ENCODE data around the gene MTCH1.
"Not testable (repeated sequence)": the region's sequence is repeated elsewhere in the genome, so short reads cannot be mapped to it uniquely, and the experiment has no call there.

MTCH1 gene

GRCh38 chr6:36968266-36968977, 17.6 kb downstream of the MTCH1 start:
- no peak for DNase-seq

GRCh38 chr6:36967757-36968156, 18.2 kb downstream of the MTCH1 start:
- no peak for DNase-seq

GRCh38 chr6:36967301-36967700, 18.7 kb downstream of the MTCH1 start:
- no peak for DNase-seq

- DNase-seq, result no peak
Measured at GRCh38 chr6:36964908-36965307, 21.1 kb downstream of the MTCH1 start.

GRCh38 chr6:36964349-36964748, 21.6 kb downstream of the MTCH1 start:
- DNase-seq, result no peak

- no peak for DNase-seq
Measured at GRCh38 chr6:36963451-36964290, 22.3 kb downstream of the MTCH1 start.

- DNase-seq, result no peak
Measured at GRCh38 chr6:36962874-36963273, 23.1 kb downstream of the MTCH1 start.

GRCh38 chr6:36961441-36962435, 24.3 kb downstream of the MTCH1 start:
- no peak for DNase-seq

GRCh38 chr6:36959555-36960250, 26.3 kb downstream of the MTCH1 start:
- no peak for DNase-seq

GRCh38 chr6:36958775-36959554, 27.0 kb downstream of the MTCH1 start:
- DNase-seq, result no peak

GRCh38 chr6:36957773-36958271, 28.2 kb downstream of the MTCH1 start:
- no peak for DNase-seq

- DNase-seq, result no peak
Measured at GRCh38 chr6:36956446-36956820, 29.6 kb downstream of the MTCH1 start.

- no peak for DNase-seq
Measured at GRCh38 chr6:36955671-36956445, 30.1 kb downstream of the MTCH1 start.

GRCh38 chr6:36955136-36955535, 30.9 kb downstream of the MTCH1 start:
- DNase-seq, result no peak

GRCh38 chr6:36954262-36954931, 31.6 kb downstream of the MTCH1 start, which contains the start of gene PI16:
PI16 (plus strand) TSS chr6:36954738; CDS start chr6:36954761, 23 bp downstream.
- no peak for DNase-seq

- no peak for DNase-seq
Measured at GRCh38 chr6:36953931-36954261, 32.1 kb downstream of the MTCH1 start.

GRCh38 chr6:36949636-36950035, 36.4 kb downstream of the MTCH1 start:
- DNase-seq, result no peak

- DNase-seq, result not testable (repeated sequence)
Measured at GRCh38 chr6:36949076-36949475, 36.9 kb downstream of the MTCH1 start.

GRCh38 chr6:36947570-36948351, 38.2 kb downstream of the MTCH1 start:
- no peak for DNase-seq
